NCI-H69 (cell line): Measurements from ENCODE around the gene HOXD8.
A peak's percentile ranks its signal among the peaks of the same experiment; 100 is the strongest.

Experiments
- DNase-seq: peaks from one replicate; lab custom pipeline; 2025; lab: John Stamatoyannopoulos, UW

HOXD8 gene

DNA sequence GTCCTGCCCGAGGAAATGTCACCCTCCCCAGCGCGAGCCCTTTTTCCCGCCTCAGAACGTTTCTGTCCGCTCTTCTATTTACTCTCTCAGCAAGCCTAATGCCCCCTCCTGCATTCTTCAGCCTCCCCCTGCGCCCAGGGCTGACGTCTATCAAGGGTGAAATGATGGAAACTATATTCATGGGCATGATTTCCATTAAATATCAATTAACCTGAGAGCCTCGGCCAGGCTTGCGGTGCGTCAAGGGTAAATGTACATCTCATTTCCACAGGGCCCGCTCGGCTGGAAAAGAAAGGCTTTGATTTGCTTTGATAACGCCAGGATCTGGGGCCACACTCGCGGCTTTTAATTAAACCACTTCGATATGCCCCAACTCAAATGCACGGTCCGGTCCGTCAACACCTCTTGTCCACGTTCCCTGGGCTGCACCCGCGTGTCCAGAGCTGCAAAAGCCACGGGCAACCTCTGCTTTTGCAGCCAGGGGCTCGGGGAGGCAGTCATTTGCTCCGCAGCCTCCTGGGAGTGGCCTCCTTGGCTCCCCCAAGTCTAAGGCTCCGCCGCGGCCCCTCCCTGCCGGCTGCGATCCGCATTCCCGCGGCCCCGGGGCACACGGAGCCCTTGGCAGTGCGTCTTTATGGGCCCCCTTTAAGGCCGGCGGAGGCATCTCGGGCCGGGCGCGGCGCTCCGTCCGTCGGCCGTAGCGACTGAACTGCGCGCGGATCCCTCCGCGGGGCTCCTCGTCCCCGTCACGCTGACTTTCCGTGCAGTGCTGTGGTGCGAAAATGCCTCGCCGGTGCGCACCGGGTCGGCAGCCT lies at the start of gene HOXD8:
HOXD8 (plus strand) TSS at position 724 of the 815 bp plus-strand sequence. CDS start 662 bp downstream, outside the sequence.
- DNase-seq: no peak

DNA sequence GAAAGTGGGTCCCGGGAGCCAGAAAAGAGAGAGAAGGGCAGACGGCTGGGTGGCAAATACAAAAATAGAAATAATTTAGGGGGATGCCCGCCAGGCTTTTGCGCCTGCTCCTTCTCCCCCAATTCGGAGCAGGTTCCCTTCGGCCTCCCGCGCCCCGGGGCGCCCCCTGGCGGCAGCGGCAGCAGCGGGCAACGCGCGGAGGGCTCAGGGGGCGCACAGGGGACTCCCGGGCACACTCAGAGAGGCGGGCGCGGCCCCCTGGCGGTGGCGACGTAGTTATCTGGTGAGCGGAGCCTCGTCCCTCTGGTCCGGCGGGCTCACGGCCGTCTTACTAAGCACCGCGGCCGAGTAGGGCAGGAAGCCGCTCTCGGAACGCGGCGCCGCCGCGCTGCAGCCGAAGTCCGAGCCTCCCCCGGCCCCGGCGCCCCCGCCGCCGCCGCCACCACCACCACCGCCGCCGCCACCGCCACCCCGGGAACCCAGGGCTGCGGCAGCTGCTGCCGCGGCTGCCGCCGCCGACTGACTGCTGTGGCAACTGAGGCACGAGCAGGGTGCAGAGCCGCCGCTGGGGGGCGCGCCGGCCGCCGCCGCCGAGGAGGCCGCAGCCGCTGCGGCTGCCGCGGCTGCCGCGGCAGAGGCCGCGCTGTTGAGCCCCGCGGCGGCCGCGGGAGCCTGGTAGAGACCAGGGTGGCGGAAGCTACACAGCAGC lies 49.5 kb upstream of the HOXD8 start:
- peak; percentile 93 for DNase-seq

DNA sequence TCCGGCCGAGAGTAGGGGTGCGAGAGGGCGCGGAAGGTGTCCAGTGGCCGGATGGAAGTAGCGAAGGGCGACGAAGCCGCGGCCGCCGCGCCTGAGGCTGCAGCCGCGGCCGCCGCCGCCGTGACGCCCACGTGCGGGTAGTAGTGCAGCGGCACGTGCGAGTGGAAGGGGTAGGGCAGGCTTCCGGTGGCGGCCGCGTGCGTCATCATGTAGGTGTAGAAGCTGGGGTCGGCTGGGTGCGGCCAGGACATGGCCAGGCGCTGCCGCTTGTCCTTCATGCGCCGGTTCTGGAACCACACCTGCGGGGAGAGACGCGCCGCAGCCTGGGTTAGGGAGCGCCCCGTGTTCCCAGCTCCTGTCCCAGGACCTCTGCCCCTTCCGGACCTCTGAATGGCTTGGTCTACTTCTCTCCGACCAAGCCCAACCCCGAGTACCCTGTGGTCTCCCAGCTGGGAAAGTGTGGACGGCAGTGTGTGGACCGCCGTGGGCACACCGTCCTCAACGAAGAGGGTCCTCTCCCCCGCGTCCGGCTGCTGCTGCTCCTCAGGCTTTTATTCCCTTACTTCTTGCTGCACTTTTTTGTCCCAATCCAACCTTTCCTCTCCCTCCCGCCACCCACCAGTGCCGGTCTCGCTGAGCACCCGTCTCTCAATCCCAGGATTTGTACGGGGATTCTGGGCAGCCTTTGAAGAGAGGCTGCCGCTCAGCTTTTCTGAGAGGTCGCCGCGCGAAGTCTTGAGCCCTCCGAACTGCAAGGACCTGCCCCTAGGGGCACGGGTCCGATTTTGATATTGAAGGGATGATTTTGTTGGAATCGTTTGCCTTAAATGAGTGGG lies 48.7 kb upstream of the HOXD8 start:
- no peak for DNase-seq

DNA sequence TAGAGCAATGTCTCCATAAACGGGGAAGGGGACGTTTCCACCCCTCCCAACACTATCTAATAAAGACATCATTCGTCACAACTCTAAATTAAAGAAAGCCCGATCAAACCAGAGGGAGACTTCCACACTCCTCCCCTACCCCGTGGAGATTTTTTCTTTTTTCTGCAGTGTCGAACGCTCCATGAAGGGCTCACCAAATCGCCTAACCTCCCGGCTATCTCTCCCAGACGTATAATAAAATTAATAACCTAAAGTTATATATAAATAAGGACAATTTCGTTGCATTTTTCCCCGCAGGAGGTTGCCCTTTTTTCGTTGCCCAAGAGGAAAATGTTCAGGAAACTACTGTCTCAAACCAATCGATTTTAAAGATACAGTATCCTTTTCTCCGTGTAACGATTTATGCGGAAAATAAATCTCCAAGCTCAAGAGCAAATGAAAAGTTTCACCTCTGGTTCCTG lies 48.1 kb upstream of the HOXD8 start:
- DNase-seq: no peak

DNA sequence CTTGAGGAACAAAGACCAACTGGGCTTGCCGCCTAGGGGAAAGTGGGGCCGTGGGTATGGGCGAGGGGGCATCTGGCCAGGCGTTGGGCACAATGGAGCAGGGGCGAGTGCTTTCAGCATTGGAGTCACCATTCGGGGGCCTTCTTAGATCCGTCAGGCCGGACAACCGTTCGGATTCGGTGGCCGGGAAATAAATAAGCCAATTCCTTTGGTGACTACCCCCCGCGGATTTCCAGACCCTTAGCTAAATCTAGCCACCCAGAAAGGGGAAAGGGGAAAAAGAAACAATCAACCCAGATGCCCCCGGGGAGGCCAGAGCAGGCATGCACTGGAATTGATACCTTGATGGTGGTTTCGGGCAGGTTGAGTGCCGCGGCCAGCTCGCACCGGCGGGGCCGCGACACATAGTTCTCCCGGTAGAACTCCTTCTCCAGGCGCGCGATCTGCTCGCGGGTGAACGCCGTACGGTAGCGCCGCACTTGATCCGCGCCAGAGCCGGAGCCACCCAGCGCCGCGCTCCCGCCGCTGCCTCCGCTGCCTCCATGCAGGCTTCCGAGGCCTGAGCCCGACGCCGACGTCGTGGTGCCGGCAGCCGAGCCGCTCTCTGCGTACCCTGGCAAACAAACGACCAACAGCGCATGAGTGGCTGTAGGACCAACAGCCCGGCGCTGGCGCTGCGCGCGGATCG lies 47.5 kb upstream of the HOXD8 start:
- no peak for DNase-seq

DNA sequence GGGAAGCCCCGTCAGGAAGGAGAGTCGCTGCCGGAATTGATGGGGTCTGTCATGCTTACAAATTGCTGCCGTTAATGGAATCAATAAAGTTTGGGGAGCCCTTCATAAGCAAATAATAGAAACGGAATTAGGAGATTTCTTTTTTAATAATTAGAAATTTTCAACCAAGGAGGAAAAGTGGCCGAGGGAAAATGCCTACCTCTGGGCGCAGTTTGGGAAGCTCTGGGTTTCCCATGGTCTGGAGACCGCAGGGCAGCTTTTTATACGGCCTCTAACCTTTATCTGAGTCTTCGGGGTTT lies 47.0 kb upstream of the HOXD8 start:
- no peak for DNase-seq

DNA sequence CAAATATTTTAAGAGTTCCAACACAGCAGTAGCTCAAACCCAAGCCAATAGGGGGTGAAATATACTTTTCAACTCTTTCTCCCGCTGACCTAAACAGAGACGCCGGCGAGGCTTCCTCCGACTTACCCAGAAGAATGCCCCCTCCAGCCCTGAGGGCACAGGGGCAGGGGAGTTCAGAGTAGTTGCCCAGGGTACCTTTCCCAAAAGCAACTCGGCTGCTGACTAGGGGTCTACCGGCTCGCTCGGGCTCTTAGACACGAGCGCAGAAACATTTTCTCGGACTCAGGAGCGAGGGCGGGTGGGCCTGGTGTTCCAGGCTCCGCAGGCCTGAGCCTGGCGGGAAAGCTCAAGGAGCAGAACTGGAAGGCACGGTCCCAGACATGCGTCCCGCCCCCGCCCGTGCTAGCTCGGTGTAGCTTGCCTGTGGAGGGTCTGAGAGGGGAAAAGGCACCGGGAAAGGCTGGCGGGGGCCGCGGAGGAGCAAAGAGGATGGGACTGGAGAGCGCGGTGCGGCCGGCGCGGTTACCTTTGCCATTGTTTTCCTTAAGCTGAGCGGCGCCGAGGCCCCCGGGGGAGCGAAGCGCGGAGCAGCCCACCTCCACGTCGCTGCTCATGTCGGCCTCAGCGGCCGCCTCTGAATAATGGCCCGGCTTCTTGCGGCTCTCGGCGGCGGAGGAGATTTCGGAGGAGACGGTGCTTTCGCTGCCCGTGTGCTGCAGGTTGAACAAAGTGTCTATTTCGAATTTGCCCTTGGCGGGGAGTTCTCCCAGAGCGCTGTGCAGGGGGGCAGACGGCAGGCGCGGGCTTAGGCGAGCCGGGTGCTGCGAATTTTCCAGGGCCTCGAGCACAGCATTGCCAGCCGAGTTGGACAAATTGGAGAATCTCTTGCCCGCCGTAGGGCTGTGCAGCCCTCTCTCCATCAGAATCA lies 46.4 kb upstream of the HOXD8 start:
- no peak for DNase-seq

DNA sequence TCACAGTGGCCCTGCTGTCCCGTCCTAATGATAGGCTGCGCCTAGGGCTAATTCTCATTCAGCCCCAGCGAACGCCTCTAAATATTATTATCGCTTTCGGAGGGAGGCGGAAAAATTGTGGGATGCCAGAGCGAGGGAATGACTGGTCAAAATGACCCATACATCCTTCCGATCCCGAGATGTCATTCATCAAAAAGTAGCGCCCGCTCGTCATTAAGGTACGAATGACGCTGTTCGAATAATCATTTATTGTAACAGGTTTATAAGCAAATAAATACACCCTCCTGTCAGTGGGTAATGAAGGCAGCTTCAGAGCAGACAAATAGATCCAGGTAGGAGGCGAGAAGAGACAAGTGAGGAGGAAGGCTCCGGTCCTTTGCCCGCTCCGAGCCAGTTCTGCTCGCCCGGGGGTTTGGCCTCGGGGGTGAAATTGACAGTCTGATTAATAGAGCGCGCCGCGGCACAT lies 45.7 kb upstream of the HOXD8 start, which contains the start of gene EVX2:
EVX2 (minus strand) TSS at position 167 of the 466 bp plus-strand sequence. CDS start 186 bp downstream, outside the sequence.
- DNase-seq: no peak

DNA sequence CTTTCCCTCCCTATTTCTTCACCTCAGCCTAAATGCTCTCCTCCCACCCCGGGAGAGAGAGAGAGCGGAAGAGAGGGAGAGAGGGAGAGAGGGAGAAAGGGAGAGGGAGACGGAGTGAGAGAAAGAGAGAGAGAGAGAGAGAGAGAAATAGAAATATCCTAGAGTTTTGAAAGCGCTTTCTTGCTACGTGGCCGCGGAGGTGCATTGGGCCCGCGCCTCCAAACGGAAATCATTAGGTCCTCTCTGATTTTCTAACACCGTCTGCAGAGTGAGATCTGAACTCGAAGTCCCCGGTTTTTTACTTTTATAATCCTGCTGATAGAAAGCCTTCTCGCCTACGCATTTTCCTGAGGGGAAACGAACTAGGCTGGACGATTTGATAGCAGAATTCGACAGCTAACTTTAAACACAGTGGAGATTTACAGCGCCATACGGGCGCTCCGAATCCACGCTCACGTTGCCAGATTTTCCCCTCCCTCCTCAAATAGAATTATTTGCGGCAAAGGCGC lies 44.8 kb upstream of the HOXD8 start:
- no peak for DNase-seq

DNA sequence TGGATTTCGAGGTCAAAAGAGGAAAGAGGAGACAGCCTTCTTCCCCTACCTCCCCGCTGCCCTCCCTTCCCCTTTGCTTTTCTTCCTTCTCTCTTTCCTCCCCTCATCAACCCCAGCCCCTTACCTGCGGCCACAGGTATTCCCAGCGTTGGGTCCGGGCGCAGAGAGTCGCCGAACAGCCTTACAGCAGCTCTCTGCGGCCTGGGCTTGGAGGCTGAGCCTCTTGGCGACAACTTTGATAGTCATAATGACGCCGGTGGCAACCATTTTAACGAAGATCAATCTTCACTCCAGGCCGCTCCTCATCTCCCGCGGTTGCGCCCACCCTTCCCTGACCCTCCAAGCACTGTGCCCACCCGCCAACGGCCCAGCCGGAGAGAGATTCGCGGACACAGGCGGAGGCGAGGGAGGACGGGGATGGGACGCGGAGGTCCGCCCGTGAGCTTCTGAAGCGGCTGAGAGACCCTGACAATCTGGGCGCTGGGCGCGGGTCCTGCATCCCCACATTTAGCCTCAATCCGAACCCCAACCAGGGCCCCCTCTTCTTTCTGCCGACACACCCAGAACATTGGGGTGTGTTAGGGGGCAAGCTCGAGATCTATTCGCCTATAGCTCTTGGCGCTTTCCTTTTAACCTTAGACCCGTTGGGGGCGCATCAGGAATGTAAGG lies 44.3 kb upstream of the HOXD8 start:
- no peak for DNase-seq

DNA sequence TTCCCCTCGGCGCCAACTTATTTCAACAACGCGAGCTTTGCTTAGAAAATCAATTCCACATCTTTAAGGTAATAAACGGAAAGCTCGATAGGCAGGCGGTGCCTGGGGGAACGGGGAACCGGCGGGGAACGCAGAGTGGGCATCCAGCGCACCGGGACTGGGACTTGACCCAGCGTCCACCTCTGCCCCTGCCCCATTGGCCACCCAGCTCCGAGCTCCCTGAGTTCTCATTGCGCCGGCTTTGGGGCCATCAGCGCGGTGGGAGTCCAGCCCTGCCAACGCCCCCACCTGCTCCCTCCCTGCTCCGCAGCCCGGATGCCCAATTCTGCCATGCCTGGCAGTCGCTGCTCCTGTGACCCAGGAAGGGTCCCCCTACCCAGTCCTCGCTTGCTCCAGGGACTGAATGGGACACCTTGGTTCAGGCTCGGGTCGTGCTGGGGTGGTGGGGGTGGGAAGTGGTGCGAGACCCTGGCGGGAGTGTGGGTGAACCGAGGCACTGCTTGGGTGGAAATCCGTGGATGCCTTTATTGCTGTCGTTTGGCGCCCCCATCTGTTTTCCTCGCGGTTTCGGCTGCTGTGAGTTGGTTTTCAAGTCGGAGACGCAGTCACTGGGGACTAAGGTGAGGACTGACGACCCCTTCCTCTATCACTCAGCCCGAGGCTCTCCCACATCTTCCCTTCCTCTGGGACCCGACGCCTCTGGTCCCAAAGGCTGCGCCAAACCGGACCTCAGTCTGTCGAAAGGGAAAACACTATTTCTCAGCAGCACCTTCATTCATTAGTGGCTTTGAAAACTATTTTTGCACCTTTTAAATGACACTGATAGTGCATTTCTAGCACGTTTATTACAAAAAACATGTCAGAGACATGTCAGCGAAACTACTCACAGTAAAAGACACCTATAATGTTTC lies 43.4 kb upstream of the HOXD8 start:
- peak; percentile 70 for DNase-seq

DNA sequence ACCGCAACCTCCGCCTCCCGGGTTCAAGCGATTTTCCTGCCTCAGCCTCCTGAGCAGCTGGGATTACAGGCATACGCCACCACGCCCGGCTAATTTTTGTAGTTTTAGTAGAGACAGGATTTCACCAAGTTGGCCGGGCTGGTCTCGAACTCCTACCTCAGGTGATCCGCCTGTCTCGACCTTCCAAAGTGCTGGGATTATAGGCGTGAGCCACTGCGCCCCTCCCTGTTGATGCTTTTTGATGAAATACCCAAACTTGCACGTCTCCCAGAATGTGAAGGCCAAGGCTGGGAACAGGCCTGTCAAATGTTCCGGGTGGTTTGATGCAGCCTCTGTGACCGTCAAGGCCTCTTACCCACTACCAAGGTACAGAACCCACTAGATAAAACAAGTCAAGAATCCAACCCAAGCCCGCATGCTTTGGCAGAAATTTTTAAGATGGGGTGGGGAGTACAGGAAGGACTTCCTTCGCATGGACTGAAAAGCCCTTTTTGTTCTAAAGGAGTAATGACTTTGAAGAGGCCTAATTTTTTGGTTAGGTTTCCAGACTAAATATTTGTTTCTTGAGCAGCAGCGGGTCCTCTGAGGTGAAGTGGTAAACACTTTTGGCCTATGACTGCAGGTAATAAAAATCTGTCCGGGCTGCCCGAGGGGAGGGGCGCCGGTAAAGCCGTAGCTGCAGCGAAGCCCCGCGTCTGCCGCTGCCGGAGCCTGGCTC lies 42.0 kb upstream of the HOXD8 start:
- no peak for DNase-seq

DNA sequence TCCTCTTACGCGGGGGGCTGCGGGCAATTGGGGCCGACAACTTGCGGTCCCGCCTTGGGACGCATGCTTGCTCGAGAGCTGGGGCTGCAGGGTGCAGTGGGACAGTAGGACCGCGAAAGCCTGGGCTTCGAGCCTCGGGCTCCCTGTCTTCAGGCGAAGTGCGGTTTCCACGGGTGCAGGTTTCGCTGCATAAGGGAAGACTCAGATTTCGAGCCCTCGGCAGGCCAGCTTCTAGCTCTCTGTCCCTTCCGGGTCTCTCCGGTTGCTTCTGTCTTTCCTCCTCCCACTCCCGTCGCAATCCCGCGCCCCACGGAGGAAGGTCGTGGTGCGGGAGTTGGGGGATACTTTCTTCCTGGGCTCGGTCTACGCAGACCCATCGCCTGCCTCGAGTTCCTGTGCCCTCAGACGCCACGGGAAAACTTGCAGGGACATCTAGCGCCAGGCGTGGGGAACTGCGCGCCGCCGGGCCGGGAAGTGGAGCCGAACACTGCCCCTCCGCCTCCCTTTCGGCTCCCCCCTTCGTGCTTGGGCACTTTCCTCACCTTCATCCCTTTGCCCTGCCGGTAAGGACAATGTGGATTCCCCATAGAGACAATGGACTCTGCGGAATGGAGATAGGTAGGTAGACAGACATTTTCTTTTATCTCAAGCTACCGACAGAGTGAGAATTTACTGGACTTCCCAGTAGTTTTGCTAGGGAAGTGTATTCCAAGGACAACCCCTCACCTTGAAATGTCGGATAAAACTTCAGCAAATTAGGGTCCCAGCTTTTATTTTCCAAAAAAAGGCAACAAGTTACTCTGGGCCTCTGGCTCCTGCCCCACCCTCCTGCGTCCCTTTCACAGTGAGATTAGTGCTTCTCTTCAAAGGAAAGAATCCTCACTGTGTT lies 41.2 kb upstream of the HOXD8 start:
- peak; percentile 81 for DNase-seq

DNA sequence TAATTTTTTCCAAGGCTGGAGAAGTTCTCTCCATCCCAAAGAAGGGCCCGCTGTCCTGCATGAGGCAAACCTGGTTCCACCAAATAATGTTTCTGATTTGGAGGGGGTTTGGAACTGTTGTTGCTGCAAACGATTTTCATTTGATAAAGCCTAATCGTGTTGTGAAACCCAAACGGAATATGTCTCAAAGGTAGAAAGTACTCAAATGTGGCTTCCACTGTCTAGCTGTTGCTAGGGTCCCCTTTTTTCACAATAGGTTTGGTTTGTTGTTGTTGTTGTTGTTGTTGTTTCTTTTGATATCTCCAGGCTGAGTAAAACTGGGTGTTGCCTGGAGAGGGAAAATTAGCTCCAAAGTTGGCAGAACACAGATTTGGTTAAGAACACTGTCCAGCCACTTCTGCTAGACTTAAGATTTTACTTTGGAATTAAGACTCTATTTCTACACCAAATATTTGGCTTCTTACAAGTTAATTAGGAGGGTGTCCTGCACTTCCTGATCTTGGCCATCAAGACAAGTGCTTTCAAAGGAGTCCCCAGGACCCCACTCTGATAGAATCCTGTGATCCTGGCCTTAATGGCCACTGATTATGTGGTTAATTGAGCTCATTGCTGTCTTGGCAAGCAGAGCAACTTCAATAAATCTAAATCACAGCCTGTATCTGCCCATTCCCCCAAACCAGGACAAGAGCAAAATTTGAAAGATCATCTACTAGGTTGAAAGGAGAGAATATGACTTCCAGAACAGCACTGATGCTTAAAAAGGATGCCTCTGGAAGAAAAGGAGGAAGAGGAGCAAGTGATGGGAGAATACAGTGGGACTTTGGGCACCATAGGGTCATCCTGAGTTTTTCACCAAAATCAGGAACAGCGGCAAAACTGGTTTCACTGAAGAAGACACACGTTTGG lies 40.3 kb upstream of the HOXD8 start:
- DNase-seq: peak; percentile 39

DNA sequence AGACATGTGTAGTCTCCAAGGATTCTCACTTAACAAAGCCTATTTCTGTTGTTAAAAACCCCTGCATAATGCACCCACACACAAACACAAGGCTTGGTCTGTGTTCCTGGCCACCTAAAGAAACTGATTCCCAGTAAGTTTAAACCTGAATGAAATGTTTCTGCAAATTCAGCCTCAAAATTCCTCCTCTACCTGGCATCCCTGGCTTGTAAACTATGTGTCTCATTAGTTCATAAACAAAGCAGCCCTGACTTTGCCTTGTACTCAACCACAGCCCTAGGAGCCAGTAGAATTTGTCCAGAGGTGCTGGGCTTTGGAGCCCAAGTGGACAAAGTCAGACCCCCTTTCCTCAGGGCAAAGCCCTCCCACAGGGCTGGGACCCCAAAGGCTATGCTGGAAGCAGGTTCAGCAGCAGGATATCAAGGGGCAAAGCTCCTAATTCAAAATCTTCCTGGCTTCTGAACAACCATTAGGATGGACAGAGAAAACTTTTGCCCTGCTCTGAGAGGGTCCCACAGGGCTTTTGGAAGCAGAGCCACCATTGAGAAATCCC lies 39.6 kb upstream of the HOXD8 start:
- no peak for DNase-seq

DNA sequence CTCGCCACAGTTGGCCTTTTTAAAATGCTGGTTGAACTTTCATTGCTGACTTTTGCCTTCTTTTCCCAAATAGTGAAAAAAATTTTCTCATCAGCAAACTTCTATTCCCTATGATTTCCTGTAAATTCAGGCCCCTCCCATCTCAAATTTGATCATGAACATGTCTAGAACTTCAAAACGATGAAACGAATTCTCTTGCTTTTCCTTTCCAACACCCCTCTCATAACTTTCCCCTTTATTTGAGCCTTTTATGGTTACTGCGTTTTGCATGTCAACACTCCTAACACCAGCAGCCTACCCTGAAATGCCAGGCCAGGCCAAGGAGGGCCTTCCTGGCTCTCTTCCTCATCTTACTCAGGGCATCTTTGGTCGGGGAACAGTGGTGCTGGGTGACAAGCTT lies 38.6 kb upstream of the HOXD8 start:
- DNase-seq: no peak
